RCC 7860 (cell line): Measurements from ENCODE around the gene FAM43A.
A peak's percentile ranks its signal among the peaks of the same experiment; 100 is the strongest.

Source experiments
- DNase-seq: peaks from one replicate; pipeline ENCODE4 v3.0.0-alpha.2; 2015; ENCODE audit warnings: low spot score
- FAIRE-seq: peaks from 2 replicates; lab custom pipeline; 2012; peaks lifted over from hg19 to GRCh38; lab: Jason Lieb, UNC

Gene FAM43A, protein sequence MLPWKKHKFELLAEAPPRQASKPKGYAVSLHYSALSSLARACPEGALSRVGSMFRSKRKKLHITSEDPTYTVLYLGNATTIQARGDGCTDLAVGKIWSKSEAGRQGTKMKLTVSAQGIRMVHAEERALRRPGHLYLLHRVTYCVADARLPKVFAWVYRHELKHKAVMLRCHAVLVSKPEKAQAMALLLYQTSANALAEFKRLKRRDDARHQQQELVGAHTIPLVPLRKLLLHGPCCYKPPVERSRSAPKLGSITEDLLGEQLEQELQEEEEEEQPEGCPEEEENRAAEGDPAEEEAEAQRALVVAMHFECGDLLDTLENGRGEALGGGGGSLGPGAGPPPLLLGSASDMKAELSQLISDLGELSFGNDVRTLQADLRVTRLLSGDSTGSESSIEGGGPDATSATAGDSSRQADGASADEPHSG

DNA sequence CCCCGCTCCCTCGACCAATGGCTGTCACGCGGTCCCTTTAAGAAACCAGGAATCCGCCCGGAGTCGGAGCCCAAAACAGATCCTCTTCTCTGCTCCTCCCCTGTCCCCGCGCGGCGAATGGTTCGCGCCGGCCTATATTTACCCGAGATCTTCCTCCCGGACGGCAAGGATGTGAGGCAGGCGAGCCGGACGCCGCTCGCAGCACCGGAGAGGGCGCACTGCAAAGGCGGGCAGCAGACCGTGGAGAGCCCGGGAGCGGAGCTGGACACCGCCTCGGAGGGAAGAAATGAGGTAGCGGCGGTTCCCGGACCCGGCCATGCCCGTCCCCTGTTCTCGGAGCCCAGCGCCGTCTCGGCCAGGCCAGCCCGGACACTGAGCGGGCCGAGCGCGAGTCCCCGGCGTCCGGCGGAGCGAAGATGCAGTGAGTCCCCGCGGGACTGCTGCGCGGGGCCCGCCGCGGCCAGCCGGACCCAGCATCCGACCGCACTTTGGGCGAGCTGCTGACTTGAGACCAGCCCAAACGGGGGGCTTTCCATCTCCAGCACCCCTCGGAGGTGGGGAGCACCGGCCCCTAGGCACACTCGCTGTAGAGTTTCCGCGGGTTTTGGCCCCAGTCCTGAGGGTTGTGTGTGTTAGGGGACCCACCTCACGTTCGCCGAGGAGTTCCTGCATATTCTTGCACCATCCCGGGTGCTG is at the start of gene FAM43A:
Gene FAM43A (plus strand): TSS at position 166 of the 696 bp plus-strand sequence. CDS start 944 bp downstream, outside the sequence.
- FAIRE-seq (no peak), DNase-seq (peak; percentile 55)

DNA sequence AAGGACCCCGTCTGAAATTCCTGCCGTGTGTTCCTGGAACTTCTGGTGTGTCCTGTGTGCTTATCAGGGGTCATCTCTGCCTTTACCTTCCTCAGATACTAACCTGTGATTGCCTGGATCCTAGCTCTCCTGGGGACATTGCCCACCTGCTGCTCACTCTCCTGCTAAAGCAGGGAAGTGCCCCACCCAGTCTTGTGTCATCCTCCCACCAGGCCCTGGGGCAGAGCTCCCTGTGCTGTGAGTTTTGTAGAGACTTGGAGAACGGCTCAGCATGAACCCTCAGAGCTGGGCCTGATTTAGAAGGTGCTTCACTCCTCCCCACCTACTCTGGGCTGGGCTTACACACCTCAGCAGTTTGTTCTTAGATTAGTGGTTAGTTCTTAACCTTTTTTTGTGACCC is 48.6 kb upstream of the FAM43A start:
- FAIRE-seq = no peak

DNA sequence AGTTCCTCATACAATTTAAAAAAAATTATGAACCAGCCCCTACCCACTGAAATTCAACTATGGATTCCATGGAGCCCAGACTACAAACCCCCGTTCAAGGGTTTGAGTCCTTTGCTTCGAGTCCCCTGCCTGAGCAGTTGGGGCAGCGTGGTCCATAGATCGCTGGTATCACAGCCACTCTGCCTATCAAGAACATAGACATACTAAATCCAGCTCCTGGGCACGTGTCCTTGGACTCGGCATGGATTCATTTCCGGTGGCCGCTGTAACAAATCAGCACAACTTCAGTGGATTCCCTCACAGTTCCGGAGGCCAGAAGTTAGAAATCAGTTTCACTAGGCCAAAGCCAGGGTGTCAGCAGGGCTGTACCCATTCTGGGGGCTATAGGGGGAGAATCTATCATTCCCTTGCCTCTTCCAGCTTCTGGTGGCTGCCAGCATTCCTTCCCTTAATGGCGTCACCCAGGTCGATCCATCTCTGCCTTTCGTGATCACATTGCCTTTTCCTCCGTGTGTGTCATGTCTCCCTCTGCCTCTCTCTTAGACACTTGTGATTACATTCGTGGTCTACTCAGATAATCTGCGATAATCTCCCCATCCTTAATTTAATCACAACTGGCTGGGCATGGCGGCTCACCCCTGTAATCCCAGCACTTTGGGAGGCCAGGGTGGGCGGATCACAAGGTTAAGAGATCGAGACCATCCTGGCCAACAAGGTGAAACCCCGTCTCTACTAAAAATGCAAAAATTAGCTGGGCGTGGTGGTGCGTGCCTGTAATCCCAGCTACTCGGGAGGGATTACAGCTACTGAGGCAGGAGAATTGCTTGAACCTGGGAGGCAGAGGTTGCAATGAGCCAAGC is 47.9 kb upstream of the FAM43A start:
- no peak for FAIRE-seq
- no peak for DNase-seq

More for the DNA sequence above, 48.6 kb upstream of the FAM43A start:
- DNase-seq = no peak

DNA sequence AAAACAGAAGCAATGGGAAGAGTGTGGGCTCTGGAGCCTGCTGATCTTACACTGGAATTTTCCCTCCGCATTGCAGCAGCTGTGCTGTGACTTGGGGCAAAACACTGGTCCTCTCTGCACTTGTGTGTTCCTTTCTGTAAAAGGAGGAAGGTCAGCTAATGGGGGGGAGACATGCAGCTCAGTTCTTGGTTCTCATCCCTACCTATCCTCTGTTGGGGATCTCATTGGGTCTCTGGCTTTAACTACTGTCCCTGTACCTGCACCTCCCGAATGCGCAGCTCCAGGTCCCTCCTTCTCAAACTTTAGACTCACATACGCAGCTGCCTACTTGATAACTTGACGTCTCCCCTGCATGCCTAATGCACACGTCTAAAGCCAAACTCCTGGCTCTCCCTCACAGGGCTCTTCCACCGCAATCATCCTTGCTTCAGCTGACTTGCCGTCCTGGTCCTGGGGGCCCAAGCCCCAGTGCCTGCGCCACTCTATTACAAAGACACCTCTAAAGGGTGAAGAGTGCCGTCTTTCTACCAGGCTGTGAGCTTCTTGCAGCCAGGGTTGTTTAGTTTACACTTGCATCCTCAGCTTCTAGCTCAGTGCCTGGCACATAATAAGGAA is 46.6 kb upstream of the FAM43A start:
- DNase-seq (no peak), FAIRE-seq (no peak)

DNA sequence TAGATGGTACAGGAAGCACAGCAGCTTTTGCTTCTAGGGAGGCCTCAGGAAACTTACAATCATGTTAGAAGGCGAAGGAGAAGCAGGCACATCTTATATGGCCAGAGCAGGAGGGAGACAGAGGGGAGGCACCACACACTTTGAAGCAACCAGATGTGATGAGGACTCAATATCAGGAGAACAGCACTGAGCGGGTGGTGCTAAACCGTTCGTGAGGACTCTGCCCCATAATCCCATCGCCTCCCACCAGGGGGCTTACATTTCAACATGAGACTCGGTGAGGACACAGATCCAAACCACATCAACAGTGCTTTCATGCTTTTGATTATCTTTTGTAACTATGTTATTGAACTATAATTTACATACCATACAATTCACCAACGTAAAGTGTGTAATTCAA is 44.9 kb upstream of the FAM43A start:
- FAIRE-seq (no peak), DNase-seq (no peak)

DNA sequence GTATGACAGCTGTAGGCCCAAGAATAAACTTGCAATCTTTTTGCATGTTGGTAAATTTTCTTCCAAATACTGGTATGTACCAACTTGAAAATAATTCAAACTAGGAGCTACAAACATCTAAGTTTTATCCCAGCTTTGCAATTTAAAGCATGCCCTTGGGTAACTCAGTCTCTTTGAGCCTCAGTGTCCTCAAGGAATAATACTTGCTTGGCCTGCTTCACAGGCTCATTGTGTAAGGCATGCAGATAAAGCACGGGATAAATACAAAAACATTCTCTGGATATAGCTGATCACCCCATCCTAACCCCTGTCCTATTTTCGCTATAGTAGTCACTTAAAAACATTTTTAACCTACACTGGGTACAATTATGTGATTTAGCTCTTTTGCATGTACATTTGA is 42.9 kb upstream of the FAM43A start:
- no peak for FAIRE-seq
- no peak for DNase-seq

DNA sequence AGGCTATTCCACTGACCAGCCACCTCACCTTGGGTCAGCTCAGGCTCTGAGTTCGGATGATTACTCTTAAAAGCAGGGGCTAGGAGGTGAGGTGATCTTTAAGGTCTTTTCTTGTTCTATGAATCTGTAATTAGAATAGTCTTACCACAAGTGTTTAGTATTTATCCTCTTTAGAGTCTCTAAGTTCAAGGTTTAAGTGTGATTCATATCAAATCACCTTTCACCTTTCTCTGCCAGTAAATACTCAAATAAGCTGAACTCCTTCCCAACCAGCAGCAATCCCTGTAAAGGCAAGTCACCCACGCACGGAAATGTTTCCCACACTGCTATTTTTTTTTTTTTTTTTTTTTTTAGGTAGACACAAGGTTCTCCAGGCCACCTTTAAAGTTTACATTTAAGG is 37.9 kb upstream of the FAM43A start:
- DNase-seq = no peak

DNA sequence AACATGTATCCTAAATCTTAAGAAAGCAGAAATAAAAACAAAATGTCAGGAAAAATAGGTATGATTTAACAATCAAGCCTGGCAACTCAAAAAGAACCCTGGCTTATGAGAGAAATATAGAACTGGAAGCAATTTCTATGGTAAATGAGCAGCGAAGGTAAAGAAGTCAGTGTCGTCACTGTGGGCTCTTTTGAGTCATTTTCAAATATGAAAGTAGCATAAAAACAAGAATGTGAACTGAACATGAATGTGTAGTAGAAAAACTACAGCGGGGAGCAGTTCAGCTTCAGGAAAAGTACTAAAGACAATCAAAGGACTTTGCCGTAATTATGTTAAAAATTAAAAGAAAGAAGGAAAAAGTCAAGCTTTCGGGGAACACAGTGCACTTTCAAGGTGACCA is 31.2 kb upstream of the FAM43A start:
- DNase-seq (no peak), FAIRE-seq (no peak)

More for the DNA sequence above, 37.9 kb upstream of the FAM43A start:
- no peak for FAIRE-seq

DNA sequence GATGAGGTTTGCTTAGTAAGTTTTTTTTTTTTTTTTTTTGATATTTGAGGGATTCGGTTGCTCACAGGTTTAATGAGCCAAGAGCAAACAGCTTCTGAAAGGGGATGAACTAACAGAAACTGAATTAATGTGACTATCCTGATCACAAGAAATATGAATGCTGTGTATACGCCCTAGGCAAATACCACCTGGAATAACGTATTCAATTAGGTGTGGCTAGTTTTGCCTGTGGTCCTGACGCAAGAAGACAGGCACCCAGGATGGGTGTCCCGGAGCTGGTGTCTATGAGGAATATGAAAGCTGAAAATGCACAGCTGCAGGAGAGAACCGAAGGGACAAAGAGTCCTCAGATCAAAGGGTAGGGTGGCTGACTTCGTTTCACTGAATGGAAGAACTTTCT is 28.2 kb upstream of the FAM43A start:
- no peak for FAIRE-seq
- DNase-seq = no peak

DNA sequence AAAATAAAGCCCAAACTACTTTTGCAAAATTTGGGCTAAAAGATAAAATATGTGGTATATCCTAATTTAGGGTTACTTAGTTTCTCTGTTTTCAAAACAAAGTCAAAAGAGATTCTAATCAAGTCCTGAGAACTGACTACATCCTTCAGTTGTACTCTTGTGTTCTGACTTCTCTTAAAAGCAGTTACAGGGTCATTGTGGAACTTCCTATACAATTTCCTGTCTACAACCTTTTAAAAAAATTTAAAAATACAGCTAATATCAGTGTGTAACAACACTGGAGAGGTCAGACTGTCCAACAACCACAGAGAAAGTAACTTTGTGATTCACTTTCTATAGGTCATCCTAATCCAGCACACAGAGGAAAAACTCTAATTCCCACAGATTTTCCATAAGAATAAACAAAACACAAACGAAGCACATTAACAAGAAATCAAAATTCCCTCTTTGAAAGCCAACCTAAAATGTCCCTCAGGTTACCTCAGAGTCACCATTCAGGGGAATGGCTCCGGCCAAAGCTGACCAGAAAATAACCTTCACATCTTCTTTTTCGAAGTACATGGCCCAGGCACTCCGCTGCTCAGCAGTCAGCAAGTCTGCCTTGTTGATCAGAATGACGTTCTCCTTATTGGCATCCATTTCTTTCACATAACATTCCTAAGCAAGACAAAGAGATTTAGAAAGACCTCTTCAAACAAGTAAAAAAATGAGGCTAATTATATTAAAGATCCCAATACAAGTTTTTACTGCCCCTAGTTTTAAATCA is 27.0 kb upstream of the FAM43A start:
- no peak for FAIRE-seq
- no peak for DNase-seq

DNA sequence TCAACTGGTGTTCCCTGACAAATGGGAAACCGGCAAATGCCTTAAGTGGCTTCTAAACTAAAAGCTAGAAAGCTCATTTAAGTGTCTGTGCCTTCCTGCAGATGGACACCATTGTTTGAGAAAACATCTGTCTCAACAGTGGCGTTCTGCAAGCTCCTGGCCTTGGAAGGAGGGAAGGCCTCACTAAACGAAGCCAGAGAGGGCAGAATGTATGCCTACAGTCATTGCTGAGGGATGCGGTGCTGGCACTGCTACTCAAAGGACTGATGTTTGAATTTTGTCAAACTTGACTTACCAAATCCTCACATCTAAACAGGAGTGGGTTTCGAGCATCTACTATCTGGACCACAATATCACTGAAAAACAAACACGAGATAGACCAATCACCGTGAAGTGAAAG is 25.9 kb upstream of the FAM43A start:
- no peak for FAIRE-seq
- no peak for DNase-seq

DNA sequence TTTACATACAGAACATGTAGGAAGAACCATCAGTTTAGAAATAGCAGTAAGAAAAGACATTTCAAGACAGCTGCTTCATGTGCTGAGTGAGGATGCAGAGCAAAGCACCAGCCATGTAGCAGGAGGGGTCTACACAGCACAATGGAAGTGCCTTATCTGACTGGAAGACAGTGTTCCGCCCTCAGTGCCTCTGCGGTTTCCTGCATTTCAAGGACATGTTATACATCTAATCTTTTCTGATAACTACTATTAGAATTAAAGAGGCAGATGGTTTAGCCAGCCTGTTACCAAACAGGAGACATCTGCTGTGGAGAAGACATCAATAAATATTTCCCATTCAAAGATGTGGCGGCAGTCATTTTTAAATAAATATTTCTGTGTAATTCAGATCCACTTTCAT is 24.3 kb upstream of the FAM43A start:
- DNase-seq (no peak), FAIRE-seq (no peak)

DNA sequence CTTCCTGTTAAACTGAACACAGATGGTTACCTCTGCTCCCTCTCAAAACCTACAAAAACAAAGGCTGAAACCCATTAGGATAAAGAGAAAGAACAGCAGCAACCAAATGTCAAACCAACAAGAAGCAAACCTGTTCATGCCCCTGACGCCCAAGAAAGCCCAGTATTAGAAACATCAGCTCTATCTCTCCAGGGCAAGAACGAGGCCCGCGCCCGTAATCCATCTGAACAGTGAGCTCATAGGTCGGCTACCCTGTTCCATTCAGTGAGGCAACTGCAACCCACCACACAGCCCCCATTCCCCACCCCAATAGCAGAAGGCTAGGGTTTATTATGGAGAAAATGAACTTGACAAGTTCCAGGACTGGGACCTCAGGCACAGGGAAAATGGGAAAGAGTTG is 23.7 kb upstream of the FAM43A start:
- DNase-seq (no peak), FAIRE-seq (no peak)

DNA sequence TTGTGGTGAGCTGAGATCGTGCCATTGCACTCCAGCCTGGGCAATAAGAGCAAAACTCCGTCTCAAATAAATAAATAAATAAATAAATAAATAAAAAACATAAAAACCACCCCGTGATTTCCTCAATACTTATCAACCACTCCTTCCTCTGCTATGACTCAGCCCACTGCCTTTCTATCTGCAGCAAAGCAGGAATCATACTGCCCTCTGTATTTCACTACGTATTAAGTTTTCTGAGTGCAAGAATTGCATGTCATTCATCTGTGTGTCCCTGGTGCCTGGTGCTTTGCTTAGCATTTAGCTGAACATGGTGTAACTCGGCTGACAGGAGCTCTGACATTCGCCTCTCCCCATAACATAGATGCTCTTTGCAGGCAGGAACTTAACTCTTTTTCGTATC is 20.8 kb upstream of the FAM43A start:
- FAIRE-seq = no peak
- no peak for DNase-seq

DNA sequence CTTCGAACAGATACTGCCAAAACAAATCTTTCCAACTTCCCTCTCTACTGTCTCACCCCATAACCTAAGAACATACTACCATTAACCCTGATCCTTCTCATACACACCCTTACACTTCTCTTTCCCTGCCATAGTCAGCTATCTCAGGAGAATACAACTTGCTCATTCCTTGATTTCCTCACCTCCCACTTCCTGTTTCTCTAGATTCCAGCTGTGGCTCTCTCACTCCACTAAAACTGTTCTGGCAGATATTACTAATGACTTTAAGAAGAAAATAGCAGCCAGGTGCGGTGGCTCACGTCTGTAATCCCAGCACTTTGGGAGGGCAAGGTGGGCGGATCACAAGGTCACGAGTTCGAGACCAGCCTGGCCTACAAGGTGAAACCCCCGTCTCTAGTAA is 18.3 kb upstream of the FAM43A start:
- no peak for FAIRE-seq
- DNase-seq = no peak

DNA sequence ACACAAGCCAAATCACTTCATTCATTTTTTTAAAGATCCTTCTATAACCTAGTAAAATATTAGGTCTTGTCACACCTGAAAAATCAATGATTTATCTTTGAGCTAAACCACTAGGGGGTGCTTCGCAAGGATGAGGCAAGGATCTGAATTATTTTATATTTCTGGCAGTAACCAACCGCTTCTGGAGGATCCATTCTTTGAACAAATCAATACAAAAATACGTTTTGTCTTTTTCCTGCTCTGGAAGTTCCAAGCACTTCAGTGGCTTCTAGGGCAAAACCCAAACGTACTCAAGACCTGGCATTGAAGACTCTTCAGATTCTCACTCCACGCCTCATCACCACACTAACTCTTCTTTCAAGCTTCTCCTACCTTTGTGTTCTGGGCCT is 14.2 kb upstream of the FAM43A start:
- peak; percentile 43 for DNase-seq
- FAIRE-seq = peak; percentile 70

DNA sequence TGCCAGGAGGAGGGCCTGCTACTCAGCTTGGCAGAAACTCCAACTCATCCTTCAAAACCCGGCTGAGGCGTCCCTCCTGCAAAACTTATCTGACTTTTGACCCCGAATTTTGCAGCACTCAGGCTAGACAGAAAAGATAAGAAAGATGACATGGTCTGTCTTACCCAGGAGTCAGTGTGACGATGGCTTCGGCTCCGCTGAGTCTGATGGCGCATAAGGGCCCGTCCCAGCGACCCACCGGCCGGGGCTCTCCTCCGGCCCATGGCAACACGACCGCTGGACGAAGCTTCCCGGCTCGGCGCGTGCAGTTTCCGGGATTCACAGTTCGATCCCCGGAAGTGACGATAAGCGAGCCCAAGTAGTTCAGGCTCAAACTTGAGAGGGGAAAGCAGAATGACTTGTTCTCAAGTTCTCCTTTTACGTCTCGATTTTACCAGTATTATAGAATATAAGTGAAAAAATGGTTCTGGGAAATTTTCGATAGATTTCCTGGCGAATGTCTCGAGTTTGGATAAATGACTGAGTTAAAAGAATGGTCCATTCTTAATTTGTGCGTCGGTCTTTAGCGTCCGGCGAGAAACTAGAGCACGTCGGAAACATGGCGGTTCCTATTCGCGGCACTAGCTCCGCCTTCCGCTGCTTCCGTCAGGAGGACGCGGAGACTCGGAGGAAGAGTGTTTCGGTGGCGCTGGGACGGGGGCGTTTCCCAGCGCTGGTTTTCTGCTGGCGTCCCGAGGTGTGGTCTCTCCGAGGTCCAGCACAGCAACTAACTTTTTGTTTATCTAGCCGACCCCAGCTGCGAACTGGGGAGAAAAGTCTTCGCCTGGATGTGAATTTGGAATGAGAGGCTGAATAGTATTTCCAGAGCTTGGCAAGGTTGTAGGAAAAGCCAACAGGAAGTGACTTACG is 13.5 kb upstream of the FAM43A start, which contains the start of gene LSG1:
Gene LSG1 (minus strand): TSS at position 292 of the 909 bp plus-strand sequence. CDS start 29 bp downstream, at position 263.
- DNase-seq (peak; percentile 85), FAIRE-seq (peak; percentile 61)

DNA sequence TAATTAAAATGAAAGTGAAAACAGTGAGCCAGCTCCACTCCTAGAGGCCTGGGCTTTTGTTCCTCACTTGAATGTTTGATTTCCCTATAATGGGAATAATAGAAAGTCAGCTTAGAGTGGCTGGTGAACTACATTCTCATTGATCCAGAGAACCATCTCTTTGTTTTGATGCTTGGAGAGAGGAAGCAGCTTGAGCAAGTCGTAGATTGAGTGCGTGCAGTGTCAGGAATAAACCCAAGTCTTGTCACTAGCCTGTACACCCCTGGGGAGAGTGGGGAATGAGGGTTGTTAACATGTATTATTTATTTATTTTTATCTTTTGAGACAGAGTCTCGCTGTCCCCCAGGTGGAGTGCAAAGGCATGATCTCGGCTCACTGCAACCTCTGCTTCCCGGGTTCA is 12.8 kb upstream of the FAM43A start:
- DNase-seq (no peak), FAIRE-seq (no peak)

DNA sequence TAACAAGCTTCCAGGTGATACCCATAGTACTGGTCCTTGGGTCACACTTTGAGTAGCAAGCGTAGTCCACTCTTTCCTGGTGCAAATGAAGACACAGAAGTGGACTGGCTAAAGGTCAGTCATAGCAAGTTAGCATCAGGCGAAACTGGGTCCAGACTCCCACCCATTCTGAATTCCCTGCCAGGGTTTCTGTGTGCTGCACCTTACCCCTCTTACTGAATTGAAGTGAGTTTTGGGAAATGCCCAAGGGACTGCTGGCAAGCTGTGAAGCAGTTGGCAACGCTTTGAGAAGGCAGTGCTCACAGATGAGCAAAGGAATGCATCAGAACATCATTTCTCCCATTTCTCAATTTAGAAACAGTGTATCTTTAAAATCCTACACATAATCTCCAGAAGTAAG is 11.9 kb upstream of the FAM43A start:
- DNase-seq = no peak
- no peak for FAIRE-seq
